ENCODE results near the gene SNX14. TPM values are rescaled to one million over a fixed set of nuclear protein-coding genes. Genes with fewer than 3 reads are reported as not detected.

SNX14 gene
- total and polyA plus RNA-seq, 2 donors (not counting 3 experiments of a cell fraction or from before 2014, with no cell fraction given) = 41.3 to 74.3 TPM

DNA sequence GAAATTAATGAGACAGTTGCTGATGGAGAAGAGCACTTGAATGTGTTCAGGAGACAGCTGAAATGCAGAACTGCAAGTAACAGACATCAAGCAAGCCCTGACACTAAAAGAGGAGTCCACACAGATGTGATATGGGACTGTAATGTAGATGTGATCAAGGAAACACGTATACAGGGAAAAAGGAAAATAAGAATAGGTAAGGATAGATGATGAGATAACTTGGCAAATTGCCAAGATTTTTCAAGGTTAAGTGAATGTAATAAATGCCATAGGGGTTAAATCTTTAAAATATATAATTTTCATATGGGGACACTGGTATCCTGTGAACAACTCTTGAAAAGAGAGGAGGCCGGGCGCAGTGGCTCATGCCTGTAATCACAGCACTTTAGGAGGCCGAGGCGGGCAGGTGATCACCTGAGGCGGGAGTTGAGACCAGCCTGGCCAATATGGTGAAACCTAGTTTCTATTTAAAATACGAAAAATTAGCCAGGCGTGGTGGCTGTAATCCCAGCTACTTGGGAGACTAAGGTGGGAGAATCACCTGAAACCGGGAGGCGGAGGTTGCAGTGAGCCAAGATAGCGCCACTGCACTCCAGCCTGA, 7.2 kb upstream of the SNX14 start:
- FAIRE-seq = no peak
- peaks cover 0 to 2% of the 10 kb centered on the region in 2 experiments for H3K36me3 ChIP-seq (ENCODE audit: control insufficient read depth in 2 of 2, extremely low read depth in 1 of 2, insufficient read depth in 2 of 2, low read length in 2 of 2)

More for the DNA sequence above, 7.2 kb upstream of the SNX14 start:
- no peaks in the 10 kb centered on the region for H3K27me3 ChIP-seq (ENCODE audit: control insufficient read depth in 2 of 2, insufficient read depth in 2 of 2, low read length in 2 of 2)
- BruUV-seq (replicated peaks) = no TSS peak
- no peaks in the 10 kb centered on the region for H3K79me2 ChIP-seq (ENCODE audit: control insufficient read depth, insufficient read depth, low read length)
- CTCF ChIA-PET = no interaction called here
- H3K9ac ChIP-seq (replicated peaks; ENCODE audit: extremely low read depth, insufficient read depth, low read length) = no peak overlapping the region
- H2AFZ ChIP-seq (ENCODE audit: low read depth, low read length) = no peak overlapping the region
- no peak overlapping the region for H3K4me2 ChIP-seq (ENCODE audit: insufficient read depth, low read length)
- no peaks in the 10 kb centered on the region for H3K9me3 ChIP-seq (replicated peaks; ENCODE audit: control insufficient read depth, insufficient read depth, low read length)
- DNase-seq (ENCODE audit: low read depth, low spot score) = no peak
- POLR2A ChIA-PET = no interaction called here
- H3K27ac ChIP-seq (ENCODE audit: insufficient read depth, low read depth, low read length) = no peak overlapping the region
- no peaks in the 10 kb centered on the region for H3K4me1 ChIP-seq (ENCODE audit: control insufficient read depth, extremely low read depth, insufficient read depth, low read length)
- H3K9me1 ChIP-seq (replicated peaks; ENCODE audit: control insufficient read depth, extremely low read depth, insufficient read depth, low read length) = no peaks in the 10 kb centered on the region
- intact Hi-C loops (cut with micrococcal nuclease) (no loop called here), dilution Hi-C loops (cut with MboI; ENCODE audit: extremely low pct_ligation_motif_present, low sequenced_read_pairs) (no loop called here)
- H4K20me1 ChIP-seq (replicated peaks; ENCODE audit: control insufficient read depth, extremely low read depth, insufficient read depth, low read length) = no peaks in the 10 kb centered on the region
- TF ChIP-seq POLR2AphosphoS5 (IDR thresholded peaks at IDR 0.05; ENCODE audit: insufficient read depth, low read depth, low read length) (no peak), FOS (IDR thresholded peaks at IDR 0.05; ENCODE audit: borderline replicate concordance, insufficient read depth, low read length) (no peak)
- TF ChIP-seq, protein P1, sequence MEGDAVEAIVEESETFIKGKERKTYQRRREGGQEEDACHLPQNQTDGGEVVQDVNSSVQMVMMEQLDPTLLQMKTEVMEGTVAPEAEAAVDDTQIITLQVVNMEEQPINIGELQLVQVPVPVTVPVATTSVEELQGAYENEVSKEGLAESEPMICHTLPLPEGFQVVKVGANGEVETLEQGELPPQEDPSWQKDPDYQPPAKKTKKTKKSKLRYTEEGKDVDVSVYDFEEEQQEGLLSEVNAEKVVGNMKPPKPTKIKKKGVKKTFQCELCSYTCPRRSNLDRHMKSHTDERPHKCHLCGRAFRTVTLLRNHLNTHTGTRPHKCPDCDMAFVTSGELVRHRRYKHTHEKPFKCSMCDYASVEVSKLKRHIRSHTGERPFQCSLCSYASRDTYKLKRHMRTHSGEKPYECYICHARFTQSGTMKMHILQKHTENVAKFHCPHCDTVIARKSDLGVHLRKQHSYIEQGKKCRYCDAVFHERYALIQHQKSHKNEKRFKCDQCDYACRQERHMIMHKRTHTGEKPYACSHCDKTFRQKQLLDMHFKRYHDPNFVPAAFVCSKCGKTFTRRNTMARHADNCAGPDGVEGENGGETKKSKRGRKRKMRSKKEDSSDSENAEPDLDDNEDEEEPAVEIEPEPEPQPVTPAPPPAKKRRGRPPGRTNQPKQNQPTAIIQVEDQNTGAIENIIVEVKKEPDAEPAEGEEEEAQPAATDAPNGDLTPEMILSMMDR (IDR thresholded peaks at IDR 0.05; ENCODE audit: extremely low read depth in 1 of 2, insufficient read depth in 1 of 2, low read depth in 1 of 2, low read length in 2 of 2) = no peak
- H3K4me3 ChIP-seq (replicated peaks in 1 of 3; ENCODE audit: insufficient read depth in 1 of 3, low read depth in 1 of 3, low read length in 3 of 3) = no peak overlapping the region

Data from endothelial cell of umbilical vein (primary cell).